SJSA1 (cell line): ENCODE measurements around the gene SMARCD3. TPM values are rescaled to one million over a fixed set of nuclear protein-coding genes. Genes with fewer than 3 reads are reported as not detected.

Source experiments
- DNase-seq, 2 experiments: peaks; one replicate each; pipeline ENCODE4 v3.0.0-alpha.2; 2015 to 2020; ENCODE audit warnings: low spot score in 2 of 2, low read depth in 1 of 2
- H3K27ac ChIP-seq: fragments of 250-450 bp; sonication (Bioruptor Pico); 2 replicates; pipeline ENCODE4 v1.5.1; 2020; ENCODE audit warnings: mild to moderate bottlenecking, moderate library complexity
- H3K27me3 ChIP-seq: fragments of 250-450 bp; sonication (Bioruptor Pico); replicated peaks from 2 replicates; pipeline ENCODE4 v1.5.1; 2020; ENCODE audit warnings: mild to moderate bottlenecking, moderate library complexity
- H3K36me3 ChIP-seq: fragments of 250-450 bp; sonication (Bioruptor Pico); 2 replicates; pipeline ENCODE4 v1.5.1; 2020; ENCODE audit warnings: mild to moderate bottlenecking
- H3K4me1 ChIP-seq: fragments of 250-450 bp; sonication (Bioruptor Pico); replicated peaks from 2 replicates; pipeline ENCODE4 v1.6.1; 2021; ENCODE audit warnings: mild to moderate bottlenecking
- H3K4me3 ChIP-seq: fragments of 250-450 bp; sonication (Bioruptor Pico); 2 replicates; pipeline ENCODE4 v1.5.1; 2020; ENCODE audit warnings: mild to moderate bottlenecking
- H3K9me3 ChIP-seq: fragments of 250-450 bp; sonication (Bioruptor Pico); replicated peaks from 2 replicates; pipeline ENCODE4 v1.5.1; 2020; ENCODE audit warnings: mild to moderate bottlenecking
- total RNA-seq: library from RNA; depleted of rRNA; stranded (reverse); fragments of >200 nt; shearing (Covaris generic); gene quantifications from 2 replicates; pipeline ENCODE4 v1.2.3, GENCODE V29; 2014

SMARCD3 gene
- total RNA-seq, 1 experiment from 2014 or later: 22.6 TPM

DNA sequence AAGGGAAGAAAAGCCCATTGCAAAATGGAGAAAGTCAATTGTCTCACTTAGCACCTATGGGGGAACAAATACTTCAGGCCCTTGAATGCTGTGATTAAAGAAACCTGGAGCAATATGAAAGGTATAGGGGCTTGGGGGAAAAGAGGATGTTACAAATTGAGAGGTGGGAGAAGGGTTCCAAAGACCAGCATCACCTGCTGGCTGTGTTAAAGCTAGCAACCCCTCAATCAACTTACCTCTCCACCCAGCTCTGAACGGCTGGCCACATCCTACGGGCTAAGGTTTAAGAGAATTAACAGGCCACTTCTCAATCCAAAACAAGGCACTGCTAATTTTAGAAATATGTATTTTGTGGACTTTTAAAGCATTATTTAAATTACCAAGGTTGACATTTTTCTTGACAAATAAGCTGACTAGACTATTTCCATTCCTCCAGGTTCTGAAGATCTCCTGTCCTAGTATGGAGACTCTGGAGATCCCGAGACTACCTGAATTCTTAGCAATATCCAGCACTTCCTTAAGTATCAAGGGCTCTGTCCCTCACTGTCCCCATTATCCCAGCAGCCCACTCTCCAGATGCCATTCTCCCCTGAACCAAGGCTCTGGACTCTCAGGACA is 37.2 kb downstream of the SMARCD3 start:
- Histone ChIP-seq H3K36me3 (peaks cover 36% of the 10 kb centered on the region), H3K27me3 (0 out of 2 replicates have a peak, but pooled peaks cover 5% of the 10 kb centered on the region), H3K27ac (no peak overlapping the region), H3K9me3 (no peaks in the 10 kb centered on the region), H3K4me3 (no peak overlapping the region), H3K4me1 (no peaks in the 10 kb centered on the region)
- DNase-seq: no peak

DNA sequence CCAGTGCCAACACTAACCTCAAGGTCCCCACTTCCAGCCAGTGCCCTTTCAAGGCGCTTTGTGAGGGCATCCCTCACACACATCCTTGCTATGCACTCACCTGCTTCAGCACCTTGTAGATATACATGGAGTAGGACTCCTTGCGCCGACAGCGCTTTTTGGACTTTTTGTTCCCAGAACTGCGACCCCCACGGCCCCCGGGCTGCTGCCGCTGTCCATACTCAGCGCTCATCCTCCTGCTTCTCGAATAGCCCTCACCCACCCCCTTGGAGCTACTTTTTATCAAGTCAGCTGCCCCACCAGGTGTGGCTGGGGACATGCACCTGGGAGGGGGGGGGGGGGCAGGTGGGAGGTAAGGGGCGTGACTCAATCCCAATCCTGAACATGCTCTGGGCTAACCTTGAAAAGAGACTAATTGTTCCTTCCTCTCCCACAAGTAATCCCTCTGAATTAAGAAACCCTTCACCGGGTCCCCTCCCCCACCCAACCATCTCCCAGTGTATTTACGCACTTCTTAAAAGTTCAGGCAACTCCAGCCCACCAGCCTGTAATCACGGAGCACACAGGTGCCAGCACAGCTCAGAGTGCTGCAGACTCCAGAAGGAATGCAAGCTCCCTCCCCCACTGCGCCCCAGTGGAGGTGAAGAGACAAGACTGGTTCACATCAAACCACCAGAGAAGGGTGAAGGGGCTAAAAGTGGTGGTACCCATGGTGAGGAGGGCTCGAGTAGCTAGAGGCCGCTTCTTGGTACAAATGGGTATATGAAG is 38.2 kb downstream of the SMARCD3 start, which contains the start of gene H2BK1:
H2BK1 (minus strand) TSS at position 402 of the 768 bp plus-strand sequence; CDS start at position 232, 170 bp downstream.
- Histone ChIP-seq H3K9me3 (no peaks in the 10 kb centered on the region), H3K27me3 (0 out of 2 replicates have a peak, but pooled peaks cover 5% of the 10 kb centered on the region), H3K27ac (no peak within 1 kb of the TSS), H3K4me1 (no peaks in the 10 kb centered on the region), H3K36me3 (peaks cover 26% of the 10 kb centered on the region), H3K4me3 (no peak within 1 kb of the TSS)
- no peak for DNase-seq

DNA sequence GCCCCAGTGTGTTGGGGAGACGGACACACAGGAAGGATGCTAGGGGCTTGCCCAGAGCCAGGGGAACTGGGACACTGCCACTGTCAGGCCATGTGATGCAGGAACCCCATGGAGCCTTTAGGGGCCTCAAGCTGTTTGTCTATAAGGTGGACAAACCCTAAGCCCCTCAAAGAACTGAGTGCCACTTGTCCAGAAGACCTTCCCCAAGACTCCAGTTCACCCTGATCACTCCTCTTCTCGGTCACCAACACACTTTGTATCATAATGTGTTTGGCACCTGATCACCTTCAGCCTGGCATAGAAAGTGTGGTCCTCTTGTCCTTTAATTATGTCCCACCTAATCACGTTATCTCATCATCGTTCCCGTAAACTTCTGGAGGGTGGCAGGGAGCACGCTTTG is 38.9 kb downstream of the SMARCD3 start:
- Histone ChIP-seq H3K36me3 (peaks cover 19% of the 10 kb centered on the region), H3K9me3 (no peaks in the 10 kb centered on the region), H3K27ac (no peak overlapping the region), H3K27me3 (0 out of 2 replicates have a peak, but pooled peaks cover 5% of the 10 kb centered on the region), H3K4me3 (no peak overlapping the region), H3K4me1 (no peaks in the 10 kb centered on the region)
- no peak for DNase-seq

DNA sequence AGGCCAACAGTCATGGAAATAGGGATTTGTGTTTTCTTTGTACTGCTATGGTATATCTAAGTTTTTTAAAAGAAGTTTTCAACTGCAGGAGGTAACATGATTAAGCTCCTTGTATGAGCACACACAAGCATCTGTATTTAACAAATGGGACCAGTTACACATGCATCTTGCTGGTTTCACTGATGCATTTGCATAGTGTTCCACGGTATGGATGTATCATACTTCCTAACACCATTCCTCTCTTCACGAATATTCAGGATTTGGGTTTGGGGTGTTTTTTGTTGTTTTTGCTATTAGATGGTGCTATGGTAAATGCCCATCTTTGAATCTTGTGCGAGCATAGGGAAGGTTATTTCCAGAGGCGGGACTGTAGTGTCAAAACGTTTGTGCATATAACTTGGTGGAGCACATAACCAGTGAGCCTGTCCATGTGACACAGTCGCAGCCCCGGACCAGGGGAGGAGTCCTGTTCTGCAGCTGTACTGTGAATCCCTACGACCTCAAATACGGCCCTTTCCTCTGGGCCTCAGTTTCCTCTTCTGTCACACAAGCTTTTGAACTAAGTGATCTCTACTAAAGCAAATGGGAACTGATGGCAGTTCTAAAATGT is 40.1 kb downstream of the SMARCD3 start:
- DNase-seq: no peak
- Histone ChIP-seq H3K9me3 (no peaks in the 10 kb centered on the region), H3K27me3 (peaks cover 11% of the 10 kb centered on the region; the same call in 1 of the 2 replicates), H3K4me1 (no peaks in the 10 kb centered on the region), H3K27ac (no peak overlapping the region), H3K36me3 (peaks cover 10% of the 10 kb centered on the region), H3K4me3 (no peak overlapping the region)

DNA sequence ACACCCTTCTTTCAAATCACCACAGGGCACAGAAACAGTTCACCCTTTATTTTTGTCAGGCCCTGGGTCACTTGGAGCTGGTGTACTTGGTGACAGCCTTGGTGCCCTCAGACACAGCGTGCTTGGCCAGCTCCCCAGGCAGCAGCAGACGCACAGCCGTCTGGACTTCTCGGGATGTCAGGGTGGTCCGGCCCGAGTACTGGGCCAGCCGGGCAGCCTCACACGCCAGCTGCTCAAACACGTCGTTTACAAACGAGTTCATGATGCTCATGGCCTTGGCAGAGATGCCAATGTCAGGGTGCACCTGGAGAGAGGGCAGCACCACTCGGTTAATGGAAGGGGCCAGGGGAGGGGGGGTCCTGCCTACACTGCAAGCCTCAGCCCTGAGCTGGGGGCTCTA is 40.7 kb downstream of the SMARCD3 start:
- H3K36me3 ChIP-seq: peaks cover 5% of the 10 kb centered on the region
- H3K4me3 ChIP-seq: no peak overlapping the region
- no peak for DNase-seq
- H3K4me1 ChIP-seq: no peaks in the 10 kb centered on the region
- H3K9me3 ChIP-seq: no peaks in the 10 kb centered on the region
- peaks cover 13% of the 10 kb centered on the region; the same call in 1 of the 2 replicates for H3K27me3 ChIP-seq
- no peak overlapping the region for H3K27ac ChIP-seq

DNA sequence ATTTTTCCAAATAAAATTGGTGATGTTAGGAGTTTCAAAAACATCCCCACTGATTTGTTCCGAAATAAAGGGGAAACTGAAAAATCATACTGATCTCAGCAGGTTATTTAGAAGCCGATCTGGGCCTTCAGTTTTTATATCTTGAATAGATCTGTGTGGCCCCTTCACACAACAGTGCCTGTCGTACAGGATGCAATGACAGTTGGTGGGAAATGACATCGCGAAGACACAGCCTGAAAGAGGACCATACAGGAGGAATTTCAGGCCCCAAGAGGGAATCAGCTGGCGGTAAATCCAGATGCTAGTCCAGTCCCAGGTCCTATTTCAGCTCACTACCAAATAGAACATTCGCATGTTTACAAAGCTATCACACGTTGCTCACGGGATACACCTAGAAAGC is 41.2 kb downstream of the SMARCD3 start:
- Histone ChIP-seq H3K36me3 (no peaks in the 10 kb centered on the region), H3K27me3 (peaks cover 14% of the 10 kb centered on the region), H3K27ac (no peak overlapping the region), H3K9me3 (no peaks in the 10 kb centered on the region), H3K4me1 (no peaks in the 10 kb centered on the region), H3K4me3 (no peak overlapping the region)
- no peak for DNase-seq

DNA sequence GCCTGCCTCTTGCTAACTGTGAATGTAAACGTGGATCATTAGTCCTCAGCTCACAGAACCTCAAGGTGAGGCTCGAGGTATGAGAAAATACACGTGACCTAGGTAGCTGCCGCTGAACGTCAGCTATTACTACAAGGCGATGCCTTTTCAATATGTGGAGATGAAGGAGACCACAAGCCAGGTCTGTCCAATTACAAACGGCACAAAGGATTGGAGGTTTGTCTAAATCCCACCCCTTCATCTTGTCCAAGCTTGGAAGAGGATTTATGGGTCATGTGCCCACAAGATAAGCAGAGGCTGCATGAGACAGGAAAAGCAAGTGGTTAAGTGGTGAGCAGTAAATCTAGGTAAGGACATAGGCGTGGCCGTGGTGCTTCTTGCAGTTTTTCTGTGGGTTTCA is 41.6 kb downstream of the SMARCD3 start:
- no peak for DNase-seq
- Histone ChIP-seq H3K9me3 (no peaks in the 10 kb centered on the region), H3K27me3 (peaks cover 18% of the 10 kb centered on the region), H3K36me3 (no peaks in the 10 kb centered on the region), H3K27ac (no peak overlapping the region), H3K4me1 (no peaks in the 10 kb centered on the region), H3K4me3 (no peak overlapping the region)

DNA sequence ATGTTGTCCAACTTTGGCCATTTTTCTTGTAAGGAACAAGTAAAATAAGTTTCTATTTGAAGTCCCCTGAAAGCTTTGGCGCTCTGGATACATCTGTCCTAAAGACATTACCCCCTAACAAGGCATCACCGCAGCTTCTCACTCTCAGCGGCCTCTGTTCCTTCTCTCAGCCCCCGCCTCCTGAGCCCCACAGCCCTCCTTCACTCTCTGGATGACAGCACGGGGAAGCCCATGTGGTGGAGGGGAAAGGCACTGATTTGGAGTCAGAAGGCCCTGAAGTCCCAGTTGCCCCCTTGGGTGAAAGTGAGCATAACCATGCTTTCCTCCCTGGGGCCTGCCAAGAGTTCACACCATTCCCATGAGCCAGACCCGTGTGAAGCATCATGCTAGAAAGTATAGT is 42.8 kb downstream of the SMARCD3 start:
- Histone ChIP-seq H3K9me3 (no peaks in the 10 kb centered on the region), H3K27ac (no peak overlapping the region), H3K27me3 (peaks cover 21% of the 10 kb centered on the region), H3K4me1 (no peaks in the 10 kb centered on the region), H3K4me3 (no peak overlapping the region), H3K36me3 (no peaks in the 10 kb centered on the region)
- DNase-seq: no peak

DNA sequence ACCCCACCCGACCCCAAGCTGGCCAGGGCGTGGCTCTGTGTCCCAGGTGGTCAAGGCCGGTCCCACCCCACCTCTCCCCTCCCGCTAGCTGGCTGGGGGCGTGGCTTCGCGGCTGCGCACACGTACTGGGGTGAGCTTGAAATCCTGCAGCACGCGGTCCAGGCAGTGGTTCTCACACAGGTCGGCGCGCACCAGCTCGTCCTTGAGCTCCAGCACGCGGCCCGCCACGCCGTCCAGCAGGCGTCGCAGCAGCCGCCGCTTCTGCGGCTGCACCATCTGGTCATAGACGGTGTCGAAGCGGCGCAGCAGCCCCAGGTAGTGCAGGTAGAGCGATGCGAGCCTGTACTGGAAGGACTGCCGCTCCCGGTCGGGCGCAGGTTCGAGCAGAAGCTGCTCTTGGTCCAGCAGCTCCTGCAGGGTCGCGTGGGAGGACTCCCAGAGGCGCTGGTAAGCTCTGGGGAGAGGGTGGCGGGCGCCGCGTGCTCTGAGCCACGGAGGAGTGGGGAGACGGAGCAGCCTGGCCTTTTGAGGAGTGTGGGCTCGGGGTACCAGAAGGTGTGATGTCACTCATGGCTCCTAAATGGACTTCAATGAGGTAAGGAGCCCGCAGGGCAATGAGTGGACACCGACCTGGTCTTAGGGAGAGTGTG is 44.0 kb downstream of the SMARCD3 start:
- Histone ChIP-seq H3K4me1 (no peaks in the 10 kb centered on the region), H3K4me3 (no peak overlapping the region), H3K27ac (no peak overlapping the region), H3K9me3 (no peaks in the 10 kb centered on the region), H3K27me3 (peaks cover 21% of the 10 kb centered on the region), H3K36me3 (no peaks in the 10 kb centered on the region)
- DNase-seq: no peak

DNA sequence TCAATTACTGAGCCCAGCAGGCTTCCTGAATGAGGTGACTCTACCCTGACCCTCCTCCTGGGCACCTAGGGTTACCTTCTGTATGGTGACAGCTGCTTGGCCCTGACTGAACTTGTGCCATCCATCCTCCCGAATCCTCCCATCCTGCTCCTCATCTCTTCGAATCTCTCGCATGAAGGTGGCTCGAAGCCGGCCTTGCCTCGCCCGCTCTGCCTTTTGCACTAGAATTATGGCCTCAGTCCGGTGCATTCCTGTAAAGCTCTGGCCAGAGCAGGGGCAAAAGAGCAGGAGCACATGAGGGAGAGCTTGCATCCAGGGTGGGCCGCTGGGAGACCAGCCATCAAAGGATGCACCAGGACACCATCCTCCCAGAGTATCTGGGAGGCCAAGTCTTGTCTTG is 45.7 kb downstream of the SMARCD3 start:
- DNase-seq: no peak
- Histone ChIP-seq H3K27ac (no peak overlapping the region), H3K9me3 (no peaks in the 10 kb centered on the region), H3K36me3 (no peaks in the 10 kb centered on the region), H3K4me1 (no peaks in the 10 kb centered on the region), H3K27me3 (peaks cover 24% of the 10 kb centered on the region), H3K4me3 (no peak overlapping the region)

DNA sequence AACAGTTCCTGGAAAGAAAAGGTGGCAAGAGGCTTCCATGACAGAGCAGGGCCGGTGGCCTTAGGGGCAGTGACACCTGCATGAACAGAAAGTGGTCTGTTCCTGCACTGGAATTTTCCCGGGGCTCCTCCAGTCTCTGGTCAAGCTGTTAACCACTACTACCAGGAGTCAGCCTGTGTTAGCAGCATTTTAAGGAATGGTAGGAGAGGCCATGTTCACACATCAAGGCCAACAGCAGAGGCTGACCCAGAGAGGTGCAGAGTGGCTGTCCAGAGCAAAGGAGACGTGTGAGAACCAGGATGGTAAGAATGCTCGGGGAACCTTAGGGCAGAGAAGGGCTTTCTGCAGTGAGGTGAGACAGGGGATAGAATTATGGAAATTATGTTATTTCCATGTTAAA is 46.7 kb downstream of the SMARCD3 start:
- no peak overlapping the region for H3K4me3 ChIP-seq
- peaks cover 30% of the 10 kb centered on the region for H3K27me3 ChIP-seq
- no peak for DNase-seq
- H3K9me3 ChIP-seq: no peaks in the 10 kb centered on the region
- H3K4me1 ChIP-seq: no peaks in the 10 kb centered on the region
- no peaks in the 10 kb centered on the region for H3K36me3 ChIP-seq
- H3K27ac ChIP-seq: no peak overlapping the region

DNA sequence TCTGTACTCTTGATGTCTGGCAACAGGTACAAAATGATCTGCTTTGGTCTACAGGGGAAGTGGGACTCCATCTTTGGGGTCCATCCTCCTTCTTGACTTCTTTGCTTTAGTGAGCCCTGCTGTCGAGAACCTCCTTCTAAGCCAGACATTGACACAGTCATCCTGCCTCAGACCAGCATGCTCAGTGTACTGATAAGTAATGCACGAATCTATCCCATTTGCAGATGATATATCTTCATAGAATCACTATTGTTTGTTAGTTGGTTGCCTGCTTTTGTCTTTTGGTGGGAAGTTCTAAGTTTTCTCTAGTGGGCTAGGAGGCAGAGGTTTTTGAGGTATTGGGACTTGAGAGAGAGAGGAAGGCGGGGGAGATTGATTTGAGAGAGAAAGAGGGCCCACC is 47.1 kb downstream of the SMARCD3 start:
- Histone ChIP-seq H3K36me3 (no peaks in the 10 kb centered on the region), H3K4me3 (no peak overlapping the region), H3K27me3 (peaks cover 34% of the 10 kb centered on the region), H3K4me1 (no peaks in the 10 kb centered on the region), H3K27ac (no peak overlapping the region), H3K9me3 (no peaks in the 10 kb centered on the region)
- DNase-seq: no peak

DNA sequence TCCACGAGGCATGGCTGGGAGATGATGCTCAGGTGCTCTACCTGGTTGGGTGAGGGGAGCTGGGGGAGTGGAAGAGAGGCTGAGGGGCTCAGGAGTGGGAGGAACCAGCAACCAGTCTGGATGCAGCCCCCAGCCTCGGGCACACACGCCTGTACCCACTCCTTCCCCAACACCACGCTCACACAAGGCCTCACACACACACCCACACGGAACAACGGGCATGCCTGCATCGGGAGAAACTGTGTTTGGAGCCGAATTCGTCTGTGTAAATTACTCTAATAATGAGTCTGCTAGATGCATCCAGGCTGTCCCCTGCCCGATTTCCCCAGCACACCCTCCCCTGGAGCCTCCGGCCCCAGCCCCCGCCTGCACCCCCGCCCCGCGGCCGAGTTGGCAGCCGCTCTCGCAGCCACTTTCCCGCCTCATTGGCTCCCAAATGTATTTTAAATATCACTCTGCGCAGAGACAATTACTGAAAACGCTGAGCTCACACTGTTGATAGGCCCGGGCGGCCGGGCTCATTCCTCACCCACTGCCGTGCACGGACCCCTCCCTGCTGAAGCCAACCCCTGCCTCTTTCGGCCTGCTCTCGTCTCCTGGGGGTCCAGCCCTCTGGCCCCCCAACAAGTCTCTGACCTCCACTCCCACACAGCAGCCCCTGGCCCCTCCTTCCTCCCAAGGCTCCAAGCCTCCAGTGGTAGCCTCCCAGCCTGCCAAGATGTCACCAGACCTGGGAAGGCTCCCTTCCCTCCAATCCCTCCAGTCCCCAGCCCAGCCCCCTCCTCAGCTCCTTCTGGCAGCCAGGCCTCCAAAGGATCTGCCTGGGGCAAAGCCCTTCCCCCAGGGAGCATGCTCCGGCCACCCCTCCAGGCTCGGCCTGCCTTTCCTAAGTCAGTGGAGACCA is 49.3 kb downstream of the SMARCD3 start:
- Histone ChIP-seq H3K27me3 (peaks cover 51% of the 10 kb centered on the region), H3K9me3 (no peaks in the 10 kb centered on the region)

More for the DNA sequence above, 49.3 kb downstream of the SMARCD3 start:
- no peak overlapping the region for H3K4me3 ChIP-seq
- no peaks in the 10 kb centered on the region for H3K36me3 ChIP-seq
- no peak for DNase-seq
- H3K27ac ChIP-seq: no peak overlapping the region
- no peaks in the 10 kb centered on the region for H3K4me1 ChIP-seq
